OCI-M1 (cell line): ENCODE results near the gene LAMTOR2.
A peak's percentile ranks its signal among the peaks of the same experiment; 100 is the strongest.

Source experiments
- DNase-seq: peaks from one replicate; lab custom pipeline; 2025; lab: John Stamatoyannopoulos, UW

LAMTOR2 gene

DNA sequence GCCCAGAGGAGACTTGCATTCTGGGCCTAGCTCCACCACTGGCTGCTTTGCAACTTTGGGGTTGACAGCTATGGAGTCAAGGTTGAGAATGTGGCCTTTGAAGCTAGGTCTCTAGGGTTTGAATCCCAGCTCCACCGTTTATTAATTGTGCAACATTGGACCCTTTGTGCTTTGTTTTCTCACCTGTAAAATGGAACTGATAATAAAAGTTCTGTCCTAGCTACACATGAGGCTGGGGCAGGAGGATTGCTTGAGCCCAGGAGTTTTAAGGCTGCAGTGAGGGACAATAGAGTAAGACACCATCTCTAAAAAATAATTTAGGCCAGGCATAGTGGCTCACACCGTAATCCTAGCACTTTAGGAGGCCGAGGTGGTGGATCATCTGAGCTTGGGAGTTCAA is 44.7 kb downstream of the LAMTOR2 start:
- DNase-seq: no peak

DNA sequence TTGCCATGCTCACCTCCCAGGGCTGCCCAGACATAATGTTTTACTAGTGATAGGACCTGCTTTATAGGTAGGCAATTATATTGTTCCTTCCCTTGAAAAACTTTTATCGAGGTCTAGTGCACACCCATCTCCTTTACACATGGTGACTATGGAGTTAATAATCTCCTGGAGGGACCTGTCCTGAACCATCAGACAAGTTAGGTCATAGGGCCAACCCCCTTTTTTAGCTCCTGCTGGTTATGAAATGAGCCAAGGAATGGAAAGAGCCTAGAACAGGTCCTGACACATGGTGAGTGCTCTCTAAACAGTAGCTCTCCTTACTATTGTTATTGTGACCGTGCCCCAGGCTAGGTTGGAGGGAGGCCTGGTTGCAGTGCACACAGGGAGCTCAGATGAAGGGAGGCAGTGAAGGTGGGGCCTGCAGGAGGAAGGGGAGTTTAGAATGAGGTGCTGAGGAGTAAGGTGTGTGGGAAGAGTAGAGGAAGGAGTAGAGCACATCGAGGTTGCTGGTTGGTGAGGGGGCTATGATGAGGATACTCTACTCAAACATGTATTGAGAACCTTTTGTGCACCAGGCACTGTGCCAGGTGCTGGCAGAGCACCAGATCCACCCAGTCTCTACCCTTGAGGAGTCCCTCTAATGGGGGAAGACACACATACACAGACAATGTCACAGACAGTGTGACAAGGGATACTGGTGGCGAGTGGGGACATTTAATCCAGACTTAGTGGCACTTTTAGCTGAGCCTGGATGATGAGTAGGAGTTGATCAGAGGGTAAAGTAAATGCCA is 45.8 kb downstream of the LAMTOR2 start:
- DNase-seq: no peak

DNA sequence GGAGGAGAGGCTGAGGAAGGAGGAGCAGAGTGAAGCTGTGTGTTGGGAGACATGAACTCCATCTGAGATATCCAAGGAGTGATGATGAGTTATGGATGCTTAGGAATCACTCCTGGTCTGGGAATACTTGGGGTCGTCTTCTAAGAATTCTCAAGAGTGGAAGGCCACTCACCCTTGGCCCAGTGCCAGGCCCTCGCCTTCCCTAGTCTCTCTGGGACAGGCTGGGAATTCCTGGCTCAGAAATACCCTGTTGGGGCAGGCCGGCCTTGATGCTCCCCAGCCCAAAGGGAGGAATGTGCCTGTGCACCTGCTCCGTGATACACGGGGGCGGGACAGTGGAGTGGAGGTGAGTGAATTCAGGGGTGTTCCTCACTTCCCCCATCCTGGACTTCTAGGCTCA is 47.3 kb downstream of the LAMTOR2 start:
- DNase-seq: no peak

DNA sequence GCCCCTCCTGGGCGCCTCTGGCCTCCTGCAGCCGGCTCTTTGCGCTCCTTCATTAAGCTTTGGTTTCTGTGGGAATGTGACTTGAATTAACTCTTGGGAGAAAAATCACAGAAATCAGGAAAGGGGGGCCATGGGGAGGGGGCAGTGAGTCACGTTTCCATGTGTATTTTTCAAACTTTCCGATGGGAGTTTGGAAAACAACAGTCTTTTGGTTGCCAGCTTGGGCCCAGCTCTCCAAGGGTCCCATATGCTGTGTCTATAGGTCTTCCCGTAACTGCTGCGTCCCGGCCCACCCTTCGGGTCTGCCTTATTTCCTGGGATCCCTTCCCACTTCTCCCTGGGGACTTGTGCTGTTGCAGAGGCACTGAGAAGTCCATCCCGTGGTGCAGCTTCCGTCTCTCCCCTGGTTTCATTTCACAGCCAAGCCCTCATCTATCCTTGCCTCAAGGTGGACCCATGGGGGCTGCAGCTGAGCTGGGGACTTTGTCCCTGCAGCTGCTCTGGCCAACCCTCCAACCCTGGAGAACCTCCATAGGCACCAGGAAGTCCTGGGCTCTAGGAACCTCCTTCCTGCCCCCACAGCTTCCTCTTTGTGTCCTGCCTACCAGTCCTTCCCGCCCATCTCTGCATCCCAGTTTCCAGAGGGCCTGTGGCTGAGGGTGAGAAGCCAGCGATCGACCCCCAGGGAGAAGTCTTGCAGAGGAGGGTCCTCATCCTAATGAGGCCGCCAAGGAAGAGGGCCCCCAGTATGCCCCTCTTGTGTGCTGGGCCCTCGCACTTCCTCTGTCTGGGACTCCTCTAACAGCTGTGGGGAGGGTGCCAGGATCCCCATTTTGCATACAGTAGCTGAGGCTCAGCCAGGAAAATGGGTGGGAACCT is 48.3 kb downstream of the LAMTOR2 start:
- DNase-seq: no peak

DNA sequence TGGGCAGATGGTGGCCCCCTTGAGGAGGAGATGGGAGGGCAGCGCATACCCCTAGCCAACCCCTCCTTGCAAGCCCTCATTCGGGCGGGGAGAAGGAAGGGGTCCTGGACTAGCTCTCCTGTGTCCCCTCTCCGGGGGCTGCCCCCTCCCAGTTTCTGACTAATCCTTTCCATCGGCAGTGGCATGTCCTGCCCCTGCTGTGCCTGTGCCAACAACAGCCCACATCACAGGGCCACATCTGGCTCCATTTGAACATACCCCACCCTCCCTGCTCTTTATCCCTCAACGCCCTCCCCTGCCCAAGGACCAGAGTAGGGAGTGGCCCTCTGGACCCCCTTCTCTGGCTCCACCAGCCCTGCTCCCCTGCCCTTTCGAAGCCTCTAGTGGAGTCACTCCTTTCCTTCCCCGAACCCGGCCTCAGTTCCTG is 49.0 kb downstream of the LAMTOR2 start:
- no peak for DNase-seq

DNA sequence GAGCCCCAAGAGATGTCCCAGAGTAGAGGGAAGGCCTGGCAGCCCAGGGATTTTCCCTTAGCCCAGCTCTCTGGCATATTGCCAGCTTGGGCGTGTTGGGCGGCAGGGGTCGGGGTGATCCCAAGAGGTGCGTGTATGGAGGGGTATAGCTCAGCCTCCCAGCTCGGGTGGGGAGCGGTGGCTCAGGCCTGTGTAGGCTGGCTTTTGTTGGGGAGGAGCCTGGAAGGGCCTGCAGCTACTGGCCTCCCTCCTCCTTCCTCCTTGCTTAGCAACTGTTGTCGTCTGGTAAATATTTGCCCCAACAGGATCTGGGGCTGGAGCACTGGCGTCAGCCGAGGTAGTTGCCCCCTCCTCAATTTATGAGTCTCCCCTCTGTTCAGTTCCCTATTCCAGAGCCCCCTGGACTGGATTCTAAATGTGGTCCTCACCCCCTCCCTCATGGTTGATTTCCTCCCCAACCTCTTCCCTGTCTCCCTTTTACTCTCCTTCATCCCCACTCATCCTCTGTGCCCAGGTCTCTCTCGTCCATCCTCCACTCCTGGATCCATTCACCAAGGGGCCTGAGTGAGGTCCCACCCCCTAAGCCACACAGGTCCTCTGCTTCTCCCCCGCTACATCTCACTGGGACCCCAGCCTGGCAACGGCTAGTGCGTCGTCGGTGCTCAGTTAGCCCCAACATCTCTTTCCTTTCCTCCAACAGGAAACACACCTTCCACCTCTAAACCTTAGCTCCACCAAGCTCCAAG is 49.7 kb downstream of the LAMTOR2 start:
- no peak for DNase-seq

DNA sequence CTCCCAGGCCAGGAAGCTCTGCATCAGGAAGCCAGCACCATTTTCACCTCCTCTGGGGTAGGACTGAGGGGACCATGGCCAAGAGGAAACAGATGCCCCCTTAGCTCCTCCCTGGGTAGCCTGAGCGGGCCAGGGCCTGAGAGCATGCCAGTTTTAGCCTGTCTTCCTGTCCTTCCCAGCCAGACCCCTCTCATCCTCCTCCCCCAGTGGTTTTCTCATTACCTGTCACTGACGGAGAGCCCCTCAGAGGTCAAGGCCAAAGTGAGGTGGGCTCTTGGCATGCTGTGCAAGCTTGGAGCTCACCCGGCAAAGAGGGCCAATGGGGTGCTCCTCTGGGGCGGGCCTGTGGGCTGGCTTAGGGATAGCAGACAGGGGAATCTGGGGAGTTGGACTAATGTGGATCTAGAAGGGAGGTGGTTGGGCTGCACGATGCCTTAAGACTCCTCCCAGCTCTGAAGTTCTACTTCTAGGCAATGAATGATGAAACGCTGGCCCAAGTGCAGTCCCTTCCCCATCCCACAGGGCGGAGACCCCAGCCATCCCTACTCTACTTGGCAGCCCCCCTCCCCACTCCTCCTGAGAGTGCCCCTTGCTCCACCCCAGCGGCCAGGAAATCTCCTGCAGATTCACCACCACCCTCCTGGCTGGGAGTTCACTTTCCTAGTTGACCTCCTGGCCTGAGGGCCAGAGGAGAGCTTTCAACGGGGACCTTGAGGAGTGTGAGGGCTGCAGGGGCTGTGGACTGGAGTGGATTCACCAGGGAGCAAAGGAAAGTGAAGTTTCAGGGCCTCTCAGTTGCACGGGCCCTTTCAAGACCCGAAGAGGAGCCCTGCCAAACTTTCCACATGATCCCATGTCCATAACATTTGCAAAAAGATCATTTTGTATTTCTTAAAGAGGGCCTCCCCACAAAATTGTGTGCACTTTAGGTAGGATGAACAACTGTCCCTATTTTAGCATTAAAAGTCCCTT is 50.6 kb downstream of the LAMTOR2 start:
- DNase-seq: no peak

DNA sequence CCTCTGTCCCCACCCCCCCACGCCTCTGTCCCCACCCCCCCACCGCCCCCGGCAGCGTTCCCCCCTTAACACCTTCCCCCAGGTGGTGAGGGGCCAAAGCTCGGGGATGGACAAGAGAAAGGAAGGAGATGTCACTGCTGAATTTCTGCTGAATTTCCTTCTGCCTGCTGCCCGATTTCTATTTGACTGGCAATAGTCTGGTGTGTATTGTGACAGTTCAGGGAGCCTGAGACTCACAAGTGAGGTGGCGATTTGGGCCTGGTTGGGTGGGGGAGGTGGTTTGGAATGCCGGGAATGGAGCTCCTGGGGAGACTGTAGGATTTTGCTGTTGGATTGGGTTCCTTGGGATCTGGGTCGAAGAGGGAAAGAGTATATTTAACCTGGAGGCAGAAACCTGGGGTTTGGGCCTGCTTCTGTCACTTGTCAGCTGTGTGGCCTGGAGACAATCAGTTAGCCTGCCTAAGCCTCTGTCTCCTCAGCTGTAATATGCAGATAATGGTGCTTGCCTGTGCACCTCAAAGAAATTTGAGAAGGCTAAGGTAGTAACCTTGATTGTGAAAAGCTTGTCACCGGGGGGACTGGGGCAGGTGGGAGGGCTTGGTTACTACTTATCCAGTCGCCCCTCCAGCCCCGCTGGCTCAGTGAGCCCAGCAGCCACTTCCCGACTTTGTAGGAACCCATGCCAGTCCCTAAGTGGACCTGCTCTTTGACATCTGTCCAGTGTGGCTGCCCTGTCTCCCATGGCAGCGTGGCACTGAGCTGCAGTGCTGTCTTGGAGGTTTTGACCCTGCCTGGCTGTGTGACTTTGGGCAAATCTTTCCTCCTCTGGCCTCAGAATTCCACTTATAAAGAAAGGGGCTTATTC is 52.3 kb downstream of the LAMTOR2 start:
- DNase-seq: peak; percentile 63

DNA sequence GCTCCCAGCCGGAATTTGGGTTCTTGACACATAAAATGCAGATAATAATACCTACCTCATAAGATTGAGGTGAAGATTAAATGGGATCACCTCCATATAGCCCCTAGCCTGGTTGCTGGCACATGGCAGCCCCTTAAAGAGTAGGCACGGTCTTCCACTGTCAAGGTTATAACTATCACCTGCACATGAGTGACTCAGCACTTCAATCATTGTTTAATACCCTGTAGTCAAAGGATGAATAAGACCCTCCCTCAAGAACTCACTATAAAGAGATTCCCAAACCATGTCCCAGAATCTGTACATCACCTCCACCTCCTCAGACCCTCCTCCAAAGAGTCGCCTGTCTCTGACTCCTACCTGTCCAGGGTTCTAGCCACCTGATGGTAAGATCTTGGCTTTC is 53.5 kb downstream of the LAMTOR2 start:
- no peak for DNase-seq
